Stimulated activated CD8-positive, alpha-beta memory T cell treated with anti-CD3 and anti-CD28 coated beads, Interleukin-15, amount 100 ng/mL, for 1 hour (primary cell): ENCODE measurements around the gene CYLD.

Experiments used
- DNase-seq: peaks from one replicate; pipeline ENCODE4 v3.0.0-alpha.2; 2020; ENCODE audit warnings: low read depth

CYLD gene

GRCh38 chr16:50820225-50820624 is 78.3 kb downstream of the CYLD start:
- no peak for DNase-seq

- no peak for DNase-seq
Measured at GRCh38 chr16:50821586-50821985, 79.7 kb downstream of the CYLD start.

GRCh38 chr16:50822671-50823070 is 80.8 kb downstream of the CYLD start:
- DNase-seq = no peak

GRCh38 chr16:50826797-50827316 is 85.0 kb downstream of the CYLD start:
- no peak for DNase-seq

- DNase-seq = no peak
Measured at GRCh38 chr16:50828164-50828702, 86.3 kb downstream of the CYLD start.

GRCh38 chr16:50830698-50831097 is 88.8 kb downstream of the CYLD start:
- no peak for DNase-seq

- no peak for DNase-seq
Measured at GRCh38 chr16:50831751-50832150, 89.9 kb downstream of the CYLD start.

- DNase-seq = no peak
Measured at GRCh38 chr16:50833929-50834328, 92.0 kb downstream of the CYLD start.

- DNase-seq = no peak
Measured at GRCh38 chr16:50834701-50835100, 92.8 kb downstream of the CYLD start.

GRCh38 chr16:50835358-50836060 is 93.6 kb downstream of the CYLD start:
- DNase-seq = no peak

- DNase-seq = no peak
Measured at GRCh38 chr16:50836121-50836621, 94.3 kb downstream of the CYLD start.

GRCh38 chr16:50837324-50837723 is 95.4 kb downstream of the CYLD start:
- DNase-seq = no peak

- no peak for DNase-seq
Measured at GRCh38 chr16:50838165-50838564, 96.3 kb downstream of the CYLD start.

GRCh38 chr16:50838885-50839284 is 97.0 kb downstream of the CYLD start:
- DNase-seq = no peak

GRCh38 chr16:50839356-50839755 is 97.5 kb downstream of the CYLD start:
- DNase-seq = no peak

GRCh38 chr16:50839920-50840729 is 98.2 kb downstream of the CYLD start:
- DNase-seq = no peak

- DNase-seq = peak; percentile 6
Measured at GRCh38 chr16:50841081-50841886, 99.4 kb downstream of the CYLD start.

GRCh38 chr16:50842013-50842505 is 100.2 kb downstream of the CYLD start:
- DNase-seq = no peak

- DNase-seq = no peak
Measured at GRCh38 chr16:50842589-50842988, 100.7 kb downstream of the CYLD start.

- no peak for DNase-seq
Measured at GRCh38 chr16:50844840-50845239, 103.0 kb downstream of the CYLD start.

GRCh38 chr16:50845296-50845695 is 103.4 kb downstream of the CYLD start:
- no peak for DNase-seq

GRCh38 chr16:50846511-50846910 is 104.6 kb downstream of the CYLD start:
- DNase-seq = no peak
